ENCODE measurements around the gene PTBP1.

PTBP1 gene

GRCh38 chr19:782185-782877, 14.9 kb upstream of the PTBP1 start:
- no peak overlapping the region for H3K27ac ChIP-seq
- no peaks in the 10 kb centered on the region for H3K36me3 ChIP-seq
- TF ChIP-seq Cebpa-rat (IDR thresholded peaks at IDR 0.05): no peak
- no peaks in the 10 kb centered on the region for H3K27me3 ChIP-seq
- H4K20me1 ChIP-seq: no peaks in the 10 kb centered on the region
- H3K4me2 ChIP-seq: peak overlapping the region in 2 of 11 experiments; percentile 47 to 64; a peak in 1 of 22 replicates
- H3K4me1 ChIP-seq: peaks cover 0 to 16% (median 8%) of the 10 kb centered on the region in 10 experiments; a peak in 14 of 20 replicates
- H3K9ac ChIP-seq: 0 out of 22 replicates have a peak overlapping the region, but pooled peaks of 3 of the 11 experiments have one; percentile 6 to 16 (median 11)
- no peak overlapping the region for H3K4me3 ChIP-seq
- H3K9me3 ChIP-seq (replicated peaks in 1 of 11): no peaks in the 10 kb centered on the region

GRCh38 chr19:782878-783668, 14.2 kb upstream of the PTBP1 start:
- Histone ChIP-seq H3K9ac (0 out of 22 replicates have a peak overlapping the region, but pooled peaks of 2 of the 11 experiments have one; percentile 6 to 11), H3K4me2 (peak overlapping the region in 8 of 11 experiments; percentile 31 to 65 (median 60); a peak in 15 of 22 replicates), H3K9me3 (replicated peaks in 1 of 11) (no peaks in the 10 kb centered on the region), H3K27ac (no peak overlapping the region), H3K4me3 (no peak overlapping the region), H3K36me3 (no peaks in the 10 kb centered on the region), H3K27me3 (no peaks in the 10 kb centered on the region), H3K4me1 (peaks cover 0 to 16% (median 8%) of the 10 kb centered on the region in 10 experiments; a peak in 14 of 20 replicates), H4K20me1 (no peaks in the 10 kb centered on the region)
- TF ChIP-seq Cebpa-rat (IDR thresholded peaks at IDR 0.05): no peak

DNA sequence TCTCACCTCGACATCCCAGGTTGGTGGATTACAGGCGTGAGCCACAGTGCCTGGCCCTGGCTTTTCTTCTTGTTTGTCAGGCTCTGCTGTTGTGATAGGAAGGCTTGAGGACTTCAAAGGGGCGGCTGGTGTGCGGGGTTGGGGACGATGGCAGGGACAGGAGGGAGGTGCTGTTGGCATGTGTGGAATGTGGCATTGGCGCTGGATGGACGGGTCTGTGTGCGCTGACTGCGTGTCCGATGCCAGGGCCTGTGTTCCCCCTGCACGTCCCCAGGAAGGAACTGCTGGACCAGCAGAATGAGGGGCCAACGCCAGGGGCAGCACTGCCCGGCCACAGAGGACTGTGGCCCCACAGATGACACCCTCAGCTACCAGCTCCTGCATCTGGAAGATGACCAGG, 12.7 kb upstream of the PTBP1 start:
- Histone ChIP-seq H3K36me3 (no peaks in the 10 kb centered on the region), H3K9ac (no peak overlapping the region), H3K4me3 (no peak overlapping the region), H3K27ac (no peak overlapping the region), H4K20me1 (no peaks in the 10 kb centered on the region), H3K9me3 (replicated peaks in 1 of 11) (no peaks in the 10 kb centered on the region), H3K27me3 (no peaks in the 10 kb centered on the region), H3K4me1 (peaks cover 10 to 28% (median 20%) of the 10 kb centered on the region in 10 experiments), H3K4me2 (no peak overlapping the region)
- TF ChIP-seq Cebpa-rat (IDR thresholded peaks at IDR 0.05): no peak

GRCh38 chr19:787536-787935, 9.7 kb upstream of the PTBP1 start:
- Histone ChIP-seq H3K9me3 (replicated peaks in 1 of 11) (no peaks in the 10 kb centered on the region), H3K36me3 (no peaks in the 10 kb centered on the region), H3K9ac (no peak overlapping the region; a peak in 2 of 22 replicates), H3K27ac (no peak overlapping the region), H3K27me3 (no peaks in the 10 kb centered on the region), H3K4me1 (peaks cover 20 to 47% (median 35%) of the 10 kb centered on the region in 10 experiments), H3K4me2 (no peak overlapping the region), H4K20me1 (no peaks in the 10 kb centered on the region), H3K4me3 (no peak overlapping the region)
- TF ChIP-seq Cebpa-rat (IDR thresholded peaks at IDR 0.05): no peak

DNA sequence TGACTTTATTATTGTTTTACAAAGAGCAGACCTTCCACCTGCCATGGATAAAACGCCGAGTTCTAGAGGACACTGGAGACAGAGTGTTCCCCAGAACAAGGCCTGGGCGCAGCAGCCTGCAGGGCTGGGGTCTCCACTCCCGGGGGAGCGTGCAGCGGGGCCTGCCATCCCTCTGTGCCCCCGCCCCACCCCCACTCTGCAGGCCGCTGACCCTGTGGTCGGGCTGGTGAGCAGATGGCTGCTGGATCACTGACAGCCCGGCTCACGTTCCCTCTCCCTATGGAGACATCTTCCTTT, 8.6 kb upstream of the PTBP1 start:
- H3K4me3 ChIP-seq: no peak overlapping the region
- peak overlapping the region in 10 of 11 experiments; percentile 34 to 70 (median 60); a peak in 16 of 22 replicates for H3K9ac ChIP-seq
- TF ChIP-seq Cebpa-rat (IDR thresholded peaks at IDR 0.05): no peak
- H3K27me3 ChIP-seq: no peaks in the 10 kb centered on the region
- H3K27ac ChIP-seq: peak overlapping the region in 8 of 11 experiments; percentile 55 to 77 (median 66); a peak in 16 of 22 replicates
- no peaks in the 10 kb centered on the region for H3K36me3 ChIP-seq
- H3K9me3 ChIP-seq (replicated peaks in 1 of 11): no peaks in the 10 kb centered on the region
- H4K20me1 ChIP-seq: no peaks in the 10 kb centered on the region
- H3K4me2 ChIP-seq: peak overlapping the region; percentile 64 to 83 (median 71)
- H3K4me1 ChIP-seq: peaks cover 22 to 41% (median 29%) of the 10 kb centered on the region in 10 experiments

GRCh38 chr19:788983-789700, 8.1 kb upstream of the PTBP1 start:
- no peaks in the 10 kb centered on the region for H3K9me3 ChIP-seq (replicated peaks in 1 of 11)
- H3K27me3 ChIP-seq: no peaks in the 10 kb centered on the region
- H3K4me2 ChIP-seq: peak overlapping the region; percentile 64 to 83 (median 71)
- H3K9ac ChIP-seq: peak overlapping the region; percentile 34 to 70 (median 61); a peak in 21 of 22 replicates
- no peaks in the 10 kb centered on the region for H3K36me3 ChIP-seq
- H4K20me1 ChIP-seq: no peaks in the 10 kb centered on the region
- no peak for TF ChIP-seq Cebpa-rat (IDR thresholded peaks at IDR 0.05)
- peaks cover 21 to 39% (median 29%) of the 10 kb centered on the region in 10 experiments for H3K4me1 ChIP-seq
- no peak overlapping the region; a peak in 1 of 20 replicates for H3K4me3 ChIP-seq
- H3K27ac ChIP-seq: peak overlapping the region in 10 of 11 experiments; percentile 38 to 77 (median 62); a peak in 19 of 22 replicates

- H3K36me3 ChIP-seq: no peaks in the 10 kb centered on the region
- peak overlapping the region; percentile 64 to 83 (median 71) for H3K4me2 ChIP-seq
- peak overlapping the region; percentile 34 to 70 (median 61); a peak in 21 of 22 replicates for H3K9ac ChIP-seq
- H4K20me1 ChIP-seq: no peaks in the 10 kb centered on the region
- H3K9me3 ChIP-seq (replicated peaks in 1 of 11): no peaks in the 10 kb centered on the region
- no peaks in the 10 kb centered on the region for H3K27me3 ChIP-seq
- peaks cover 21 to 39% (median 29%) of the 10 kb centered on the region in 10 experiments for H3K4me1 ChIP-seq
- H3K4me3 ChIP-seq: no peak overlapping the region; a peak in 1 of 20 replicates
- H3K27ac ChIP-seq: peak overlapping the region in 10 of 11 experiments; percentile 38 to 77 (median 62); a peak in 19 of 22 replicates
- TF ChIP-seq Cebpa-rat (IDR thresholded peaks at IDR 0.05): peak in 1 of 11 experiments; percentile 10; a peak in 1 of 22 replicates
Measured at GRCh38 chr19:789701-790060, 7.6 kb upstream of the PTBP1 start.

DNA sequence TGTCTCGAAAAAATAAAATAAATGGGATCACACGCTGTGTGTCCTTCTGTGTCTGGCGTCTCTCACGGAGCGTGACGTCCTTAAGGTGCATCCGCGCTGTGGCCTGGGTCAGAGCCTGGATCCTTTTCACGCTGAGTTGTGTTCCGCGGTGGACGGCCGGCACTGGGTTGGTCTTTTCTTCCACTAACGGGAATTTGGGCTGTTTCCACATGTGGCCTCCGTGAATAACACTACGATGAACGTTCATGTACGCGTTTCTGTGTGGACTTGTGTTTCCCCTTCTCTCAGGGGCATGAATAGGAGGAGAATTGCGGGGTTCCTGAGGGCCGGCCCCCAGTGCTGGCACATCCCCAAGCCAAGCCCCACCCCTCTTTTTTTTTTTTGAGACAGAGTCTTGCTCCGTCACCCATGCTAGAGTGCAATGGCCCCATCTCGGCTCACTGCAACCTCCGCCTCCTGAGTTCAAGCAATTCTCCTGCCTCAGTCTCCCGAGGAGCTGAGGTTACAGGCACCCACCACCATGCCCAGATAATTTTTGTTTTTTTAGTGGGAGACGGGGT, 6.2 kb upstream of the PTBP1 start:
- H3K27me3 ChIP-seq: no peaks in the 10 kb centered on the region
- H3K9me3 ChIP-seq (replicated peaks in 1 of 11): no peaks in the 10 kb centered on the region
- H3K4me3 ChIP-seq: no peak overlapping the region
- TF ChIP-seq Cebpa-rat (IDR thresholded peaks at IDR 0.05): no peak
- H3K9ac ChIP-seq: no peak overlapping the region
- H4K20me1 ChIP-seq: no peaks in the 10 kb centered on the region
- peaks cover 23 to 43% (median 31%) of the 10 kb centered on the region in 10 experiments for H3K4me1 ChIP-seq
- no peaks in the 10 kb centered on the region for H3K36me3 ChIP-seq
- H3K4me2 ChIP-seq: peak overlapping the region in 4 of 11 experiments; percentile 18 to 38 (median 36); a peak in 6 of 22 replicates
- no peak overlapping the region for H3K27ac ChIP-seq
